GM12865 (cell line): ENCODE measurements around the gene RALGPS1.

ENCODE experiments used
- DNase-seq: peaks from one replicate; pipeline ENCODE4 v3.0.0; 2010; ENCODE audit warnings: low read depth
- H3K4me3 ChIP-seq: 2 replicates; pipeline ENCODE4 v1.5.1; 2011; ENCODE audit warnings: mild to moderate bottlenecking, low read depth, low read length, control low read depth
- CTCF ChIP-seq: IDR thresholded peaks from 2 replicates; pipeline ENCODE4 v1.5.1; 2011; ENCODE audit warnings: low read length, control low read depth, low read depth, inconsistent platforms; ENCODE audit not compliant: insufficient read depth; ENCODE audit errors: missing control alignments

The RALGPS1 gene

GRCh38 chr9:127114606-127115005 is 200.0 kb downstream of the RALGPS1 start:
- DNase-seq = no peak
- TF ChIP-seq CTCF = no peak
- no peak overlapping the region for H3K4me3 ChIP-seq

- no peak for DNase-seq
- no peak overlapping the region for H3K4me3 ChIP-seq
- no peak for TF ChIP-seq CTCF
These were observed 201.6 kb downstream of the RALGPS1 start for GRCh38 chr9:127116088-127116726.

- peak; percentile 52 for DNase-seq
- H3K4me3 ChIP-seq = no peak overlapping the region
- no peak for TF ChIP-seq CTCF
These were observed 202.4 kb downstream of the RALGPS1 start for GRCh38 chr9:127116957-127117356.

GRCh38 chr9:127117801-127118200 is 203.2 kb downstream of the RALGPS1 start:
- no peak overlapping the region for H3K4me3 ChIP-seq
- TF ChIP-seq CTCF = no peak
- DNase-seq = no peak

- peak; percentile 65 for DNase-seq
- H3K4me3 ChIP-seq = no peak overlapping the region
- no peak for TF ChIP-seq CTCF
These were observed 204.2 kb downstream of the RALGPS1 start for GRCh38 chr9:127118597-127119319.

GRCh38 chr9:127119320-127119709 is 204.7 kb downstream of the RALGPS1 start:
- no peak for DNase-seq
- TF ChIP-seq CTCF = no peak

More at GRCh38 chr9:127119320-127119709, 204.7 kb downstream of the RALGPS1 start:
- H3K4me3 ChIP-seq = no peak overlapping the region
